ENCODE results near the gene SPEN.

SPEN gene

GRCh38 chr1:15931884-15932283 is 84.4 kb downstream of the SPEN start:
- DNase-seq (ENCODE audit: low read depth), result no peak
- TF ChIP-seq CTCF (conservative IDR thresholded peaks at IDR 0.05; ENCODE audit: control insufficient read depth, insufficient read depth, low read depth, low read length), result no peak
- no peak overlapping the region for H3K4me3 ChIP-seq (ENCODE audit: control insufficient read depth, low read depth, low read length)

GRCh38 chr1:15932612-15933011 is 85.1 kb downstream of the SPEN start:
- no peak for DNase-seq (ENCODE audit: low read depth)
- no peak overlapping the region for H3K4me3 ChIP-seq (ENCODE audit: control insufficient read depth, low read depth, low read length)
- no peak for TF ChIP-seq CTCF (conservative IDR thresholded peaks at IDR 0.05; ENCODE audit: control insufficient read depth, insufficient read depth, low read depth, low read length)

GRCh38 chr1:15933684-15934083 is 86.2 kb downstream of the SPEN start:
- DNase-seq (ENCODE audit: low read depth), result no peak
- no peak overlapping the region for H3K4me3 ChIP-seq (ENCODE audit: control insufficient read depth, low read depth, low read length)
- TF ChIP-seq CTCF (conservative IDR thresholded peaks at IDR 0.05; ENCODE audit: control insufficient read depth, insufficient read depth, low read depth, low read length), result no peak

- DNase-seq (ENCODE audit: low read depth), result no peak
- TF ChIP-seq CTCF (conservative IDR thresholded peaks at IDR 0.05; ENCODE audit: control insufficient read depth, insufficient read depth, low read depth, low read length), result no peak
- no peak overlapping the region for H3K4me3 ChIP-seq (ENCODE audit: control insufficient read depth, low read depth, low read length)
Observed at GRCh38 chr1:15934211-15935055, 86.9 kb downstream of the SPEN start.

- no peak for DNase-seq (ENCODE audit: low read depth)
- no peak for TF ChIP-seq CTCF (conservative IDR thresholded peaks at IDR 0.05; ENCODE audit: control insufficient read depth, insufficient read depth, low read depth, low read length)
- no peak overlapping the region for H3K4me3 ChIP-seq (ENCODE audit: control insufficient read depth, low read depth, low read length)
Observed at GRCh38 chr1:15935056-15935950, 87.8 kb downstream of the SPEN start.

GRCh38 chr1:15936025-15936424 is 88.5 kb downstream of the SPEN start:
- H3K4me3 ChIP-seq (ENCODE audit: control insufficient read depth, low read depth, low read length), result no peak overlapping the region
- DNase-seq (ENCODE audit: low read depth), result no peak
- no peak for TF ChIP-seq CTCF (conservative IDR thresholded peaks at IDR 0.05; ENCODE audit: control insufficient read depth, insufficient read depth, low read depth, low read length)
